Measurements from ENCODE around the gene DAGLB. TPM values are rescaled to one million over a fixed set of nuclear protein-coding genes. Genes with fewer than 3 reads are reported as not detected.

The DAGLB gene
- total and polyA plus RNA-seq, 2 of the 4 experiments (the other 2 are of a cell fraction): 23.4 to 33.5 TPM

GRCh38 chr7:6392712-6393666, 54.8 kb downstream of the DAGLB start:
- H2AFZ ChIP-seq (replicated peaks; ENCODE audit: low read length, poor library complexity): no peak overlapping the region
- H2BK5ac ChIP-seq (ENCODE audit: low read depth, low read length, poor library complexity, severe bottlenecking): peak overlapping the region; percentile 54
- H3K4me3 ChIP-seq (ENCODE audit: insufficient read depth, low read depth, low read length): no peak overlapping the region
- no peak overlapping the region; the same call in 1 of the 2 replicates for H2AK5ac ChIP-seq (ENCODE audit: low read depth, low read length)
- H3K9me1 ChIP-seq (ENCODE audit: insufficient read depth, low read length): peaks cover 25% of the 10 kb centered on the region
- peaks cover 92% of the 10 kb centered on the region for H4K20me1 ChIP-seq (ENCODE audit: insufficient read depth, low read length)
- peak overlapping the region; percentile 27 for H3K14ac ChIP-seq (replicated peaks; ENCODE audit: low read depth, low read length)
- H2BK15ac ChIP-seq (ENCODE audit: low read depth, low read length): no peak overlapping the region
- H2BK120ac ChIP-seq (ENCODE audit: low read depth, low read length): no peak overlapping the region
- WGBS, 2 experiments (ENCODE audit: extremely low coverage in 2 of 2, insufficient read length in 1 of 2): 80% methylated on average over 1 of the region's 11 CpGs; no CpG with 5 or more reads in 1 of the 2 experiments
- no peak overlapping the region for H4K5ac ChIP-seq (ENCODE audit: low read depth, low read length)
- peaks cover 36% of the 10 kb centered on the region for H3K36me3 ChIP-seq (ENCODE audit: control insufficient read depth, insufficient read depth, low read length)
- H3K23ac ChIP-seq (ENCODE audit: low read depth, low read length): peak overlapping the region; percentile 57
- peak; percentile 77 for DNase-seq
- H3K79me1 ChIP-seq (ENCODE audit: low read depth in 1 of 2, low read length in 2 of 2): peaks cover 5 to 70% of the 10 kb centered on the region in 2 experiments; a peak in 2 of 4 replicates
- peak overlapping the region; percentile 38 for H3K27ac ChIP-seq (ENCODE audit: insufficient read depth, low read length)
- H3K4ac ChIP-seq (ENCODE audit: low read depth, low read length): peak overlapping the region; percentile 11; the same call in 1 of the 2 replicates
- dilution Hi-C loops (cut with HindIII; ENCODE audit: low sequenced_read_pairs, unreplicated experiment) (no loop called here), intact Hi-C loops (cut with micrococcal nuclease) (no loop called here), in situ Hi-C loops (cut with MboI; ENCODE audit: low sequenced_read_pairs) (no loop called here)
- POLR2A ChIA-PET (ENCODE audit: unreplicated experiment): no interaction called here
- H4K91ac ChIP-seq (ENCODE audit: insufficient read depth, low read depth, low read length): no peak overlapping the region; the same call in 1 of the 2 replicates
- H3K4me2 ChIP-seq (ENCODE audit: low read depth, low read length): peak overlapping the region; percentile 41; the same call in 1 of the 2 replicates
- H3K27me3 ChIP-seq (ENCODE audit: control insufficient read depth, insufficient read depth, low read length): no peaks in the 10 kb centered on the region
- no peak for TF ChIP-seq RCOR1 (IDR thresholded peaks at IDR 0.05; ENCODE audit: insufficient replicate concordance, low read length)
- TF ChIP-seq MXI1 (IDR thresholded peaks at IDR 0.05; ENCODE audit: borderline replicate concordance, low read depth, low read length): peak; percentile 55; the same call in 1 of the 2 replicates
- no peak overlapping the region for H3K18ac ChIP-seq (ENCODE audit: low read depth, low read length)
- no peak overlapping the region for H3K56ac ChIP-seq (ENCODE audit: extremely low read depth, insufficient read depth, low read length)
- H2BK20ac ChIP-seq (ENCODE audit: low read depth, low read length): no peak overlapping the region
- peak; percentile 74 for ATAC-seq (ENCODE audit: low read depth)
- H2AK9ac ChIP-seq (replicated peaks; ENCODE audit: low read depth, low read length, poor library complexity): peak overlapping the region; percentile 0
- H3K9ac ChIP-seq (ENCODE audit: low read depth, low read length): no peak overlapping the region
- peak overlapping the region in 1 of 2 experiments; percentile 50; a peak in 2 of 4 replicates for H4K8ac ChIP-seq (ENCODE audit: low read depth in 2 of 2, low read length in 2 of 2)
- BruUV-seq (replicated peaks): no TSS peak
- peaks cover 13% of the 10 kb centered on the region for H3K4me1 ChIP-seq (ENCODE audit: control insufficient read depth, insufficient read depth, low read length)
- no peaks in the 10 kb centered on the region for H3K9me3 ChIP-seq (ENCODE audit: control insufficient read depth, insufficient read depth, low read length)
- CTCF ChIA-PET: no interaction called here

Measured in IMR-90 (cell line).